NCI-H2107 treated with DMSO at 0.1 percent for 48 hours (cell line): ENCODE measurements around the gene DSCAM.

Experiments used
- DNase-seq: peaks from one replicate; lab custom pipeline; 2025; ENCODE audit not compliant: unreplicated experiment; lab: John Stamatoyannopoulos, UW

Gene DSCAM

DNA sequence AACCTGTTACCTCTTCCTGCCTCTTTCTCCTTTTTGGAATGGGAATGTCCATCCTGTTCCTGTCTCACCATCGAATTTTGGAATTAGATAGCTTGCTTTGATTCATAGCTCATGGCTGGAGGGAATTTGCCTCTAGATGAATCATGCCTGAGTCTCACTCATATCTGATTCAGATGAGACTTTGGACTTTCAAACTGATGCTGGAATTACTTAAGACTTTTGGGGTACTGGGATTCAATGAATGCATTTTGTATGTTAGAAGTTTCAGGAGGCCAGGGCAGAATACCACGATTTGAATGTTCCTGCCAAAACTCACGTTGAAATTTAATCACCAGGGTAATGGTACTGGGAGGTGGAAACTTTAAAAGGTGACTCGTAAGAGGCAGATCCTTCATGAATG, 132.4 kb downstream of the DSCAM start:
- no peak for DNase-seq

GRCh38 chr21:40707656-40708244, 139.2 kb downstream of the DSCAM start:
- DNase-seq: no peak

GRCh38 chr21:40706806-40707655, 139.9 kb downstream of the DSCAM start:
- no peak for DNase-seq

- DNase-seq: no peak
Observed at GRCh38 chr21:40706176-40706575, 140.8 kb downstream of the DSCAM start.

GRCh38 chr21:40704141-40704540, 142.8 kb downstream of the DSCAM start:
- no peak for DNase-seq

- DNase-seq: no peak
Observed at GRCh38 chr21:40699366-40699765, 147.6 kb downstream of the DSCAM start.

DNA sequence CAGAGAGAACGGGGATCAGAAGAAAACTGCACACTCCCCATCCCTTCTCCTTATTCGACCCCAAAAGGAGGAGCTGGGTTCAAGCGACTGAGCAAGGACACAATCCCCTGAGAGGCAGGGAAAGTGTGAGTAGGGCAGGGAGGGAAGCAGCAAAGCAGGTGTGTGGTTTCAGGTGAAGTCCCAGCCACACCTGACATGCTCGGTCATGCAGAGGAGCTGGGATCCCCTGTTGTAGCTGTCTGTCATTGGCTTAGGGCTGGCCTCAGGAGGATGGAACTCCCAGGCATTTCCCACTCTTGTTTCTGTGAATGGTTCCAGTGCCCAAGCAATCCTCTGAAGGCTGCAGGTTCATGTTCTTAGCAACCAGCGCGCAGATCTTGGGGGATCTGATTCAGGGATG, 150.7 kb downstream of the DSCAM start:
- peak; percentile 23 for DNase-seq

- DNase-seq: no peak
Observed at GRCh38 chr21:40689840-40690360, 157.1 kb downstream of the DSCAM start.

DNA sequence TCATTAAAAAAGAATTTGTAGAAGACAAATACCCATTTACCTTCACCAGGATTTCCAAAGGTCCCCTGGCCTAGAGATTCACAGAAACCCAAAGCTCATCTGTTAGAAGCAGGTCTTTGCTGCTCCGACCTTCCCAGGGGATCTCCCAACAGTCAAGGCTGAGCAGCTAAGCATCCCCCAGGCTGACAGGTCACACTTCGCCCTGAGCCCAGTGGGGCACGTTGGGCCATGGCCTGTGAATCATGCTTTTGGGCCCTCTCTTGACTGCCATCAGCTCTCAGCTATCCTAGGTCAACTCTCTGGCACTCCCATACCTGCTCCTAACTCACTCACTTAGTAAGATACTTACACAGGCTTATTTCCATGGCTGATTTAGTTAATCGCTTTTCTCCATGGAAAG, 157.7 kb downstream of the DSCAM start:
- DNase-seq: no peak

DNA sequence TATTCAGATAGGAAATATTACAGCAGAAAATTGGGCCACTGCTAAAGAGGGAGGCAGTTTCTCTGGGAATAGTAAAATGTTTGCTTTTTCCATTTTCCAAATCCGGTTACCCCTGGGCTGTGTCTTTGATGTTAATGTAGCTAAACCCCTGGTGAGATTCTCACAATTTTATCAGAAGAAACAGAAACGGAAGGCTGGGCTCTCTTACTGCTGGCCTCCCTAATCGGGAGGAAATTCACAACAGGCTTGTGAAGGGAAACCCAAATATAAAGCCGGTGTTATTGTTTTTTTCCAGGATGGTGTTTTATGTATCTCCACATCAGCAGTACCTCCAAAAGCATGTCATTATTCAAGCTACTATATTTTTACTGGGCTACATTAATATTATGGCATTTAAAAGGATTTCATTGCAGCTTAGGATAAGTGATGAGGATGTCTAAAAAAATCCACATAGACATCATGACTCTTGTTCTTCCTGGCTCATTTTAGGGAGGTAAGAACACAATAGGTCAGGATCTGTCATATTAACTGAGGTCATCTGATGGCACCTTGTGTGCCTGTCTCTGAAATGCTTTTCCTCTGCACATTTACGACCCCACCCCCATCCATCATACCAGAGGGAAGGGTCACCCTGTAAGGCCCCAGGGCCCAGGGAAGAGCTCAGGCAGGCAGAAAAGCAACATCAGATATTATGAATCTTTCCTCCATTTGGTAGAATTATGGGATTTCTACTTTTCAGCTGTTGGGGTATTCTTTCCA, 158.7 kb downstream of the DSCAM start:
- no peak for DNase-seq

DNA sequence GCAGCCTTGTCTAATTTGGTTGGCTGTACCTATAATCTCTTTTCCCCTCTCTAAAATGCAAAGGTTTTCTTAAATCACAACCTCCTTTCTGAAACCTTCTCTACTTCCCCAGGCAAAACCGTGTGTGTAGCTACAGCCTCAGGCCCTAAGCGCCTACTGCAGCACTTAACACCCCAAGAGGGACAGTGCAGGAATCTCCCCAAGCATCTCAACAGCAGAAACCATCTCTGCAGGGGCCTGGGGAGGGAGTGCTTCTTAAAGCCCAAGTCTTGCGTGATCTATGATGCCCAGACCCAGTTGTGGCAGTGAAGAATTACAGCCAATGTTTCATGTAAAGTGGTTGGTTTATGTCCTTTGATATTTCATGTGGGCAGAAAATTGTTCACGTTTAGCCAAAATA, 159.3 kb downstream of the DSCAM start:
- no peak for DNase-seq

DNA sequence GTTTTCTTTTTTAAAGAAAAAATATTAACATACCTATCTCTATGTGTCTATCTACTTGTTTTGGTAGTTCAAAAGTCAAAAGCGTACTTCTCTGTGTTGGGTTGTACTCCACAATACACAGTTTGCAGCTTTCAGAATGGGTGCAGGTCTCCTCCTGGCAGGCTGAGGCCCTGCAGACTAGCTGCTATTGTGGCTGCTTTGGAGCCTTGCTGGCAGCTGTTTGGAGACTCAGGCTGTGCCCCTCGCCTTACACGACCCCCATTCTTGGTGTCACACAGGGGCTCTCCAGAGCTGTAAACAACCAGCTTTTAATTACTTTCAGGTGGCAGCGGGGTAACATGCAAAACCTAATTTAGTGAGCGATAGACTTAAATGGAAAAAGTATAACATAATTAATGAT, 160.4 kb downstream of the DSCAM start:
- DNase-seq: no peak

DNA sequence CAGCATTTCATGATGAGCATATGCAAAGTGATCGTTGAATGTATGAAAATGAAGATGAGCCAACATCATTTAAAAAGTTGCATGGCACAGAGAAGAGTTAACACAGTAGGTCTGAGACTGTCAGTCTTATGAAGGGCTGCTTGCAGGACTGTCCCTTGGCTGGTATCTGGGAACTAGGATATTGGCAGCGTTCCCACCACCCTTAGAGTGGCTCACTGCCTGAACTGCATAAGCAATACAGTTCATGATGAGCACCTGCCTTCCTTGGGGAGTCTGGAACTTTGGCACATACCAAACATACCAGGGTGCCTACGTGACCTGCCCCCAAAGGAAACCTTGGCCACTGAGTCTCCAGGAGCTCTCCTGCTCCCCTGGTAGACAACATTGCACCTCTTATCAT, 161.8 kb downstream of the DSCAM start:
- no peak for DNase-seq

DNA sequence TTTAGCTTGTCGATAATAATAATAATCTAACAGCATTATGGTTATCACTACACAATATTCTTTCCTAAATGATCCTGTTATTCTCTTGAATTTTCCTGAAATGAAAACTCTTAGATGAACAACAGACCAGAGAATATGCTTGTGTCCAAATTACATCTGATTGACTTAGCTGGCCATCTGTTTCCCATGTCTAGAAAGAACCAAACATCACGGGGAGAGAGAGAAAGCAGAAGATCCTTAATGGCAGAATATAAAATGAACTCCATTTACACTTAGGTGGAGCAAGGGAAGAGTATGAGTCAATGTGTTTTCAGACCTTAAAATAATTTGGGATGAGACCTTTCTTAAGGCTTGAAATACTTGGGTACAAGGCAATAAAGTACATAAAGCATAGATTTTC, 162.2 kb downstream of the DSCAM start:
- no peak for DNase-seq

DNA sequence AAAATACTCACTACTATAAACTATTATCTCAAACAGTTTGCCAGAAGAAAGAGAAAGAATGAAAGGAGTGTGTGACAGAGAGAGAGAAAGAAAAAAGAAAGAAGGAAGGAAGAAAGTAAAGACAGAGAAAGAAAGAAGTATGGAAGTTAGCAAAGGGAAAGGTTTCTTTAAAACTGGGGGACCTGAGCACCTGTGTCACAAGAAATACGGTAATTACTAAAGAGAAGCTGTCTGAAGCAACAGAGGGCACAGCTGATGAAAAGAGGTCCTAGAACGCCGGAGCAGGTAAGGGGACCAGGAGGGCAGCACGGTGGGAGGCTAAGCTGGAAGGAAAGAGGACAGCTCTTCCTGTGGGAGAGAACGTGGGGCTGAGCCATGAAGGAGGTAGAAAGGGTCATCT, 163.6 kb downstream of the DSCAM start:
- no peak for DNase-seq

GRCh38 chr21:40681164-40681859, 165.6 kb downstream of the DSCAM start:
- peak; percentile 39 for DNase-seq

- peak; percentile 82 for DNase-seq
Observed at GRCh38 chr21:40680311-40680710, 166.6 kb downstream of the DSCAM start.

GRCh38 chr21:40678681-40679284, 168.2 kb downstream of the DSCAM start:
- DNase-seq: peak; percentile 83

GRCh38 chr21:40675017-40675416, 171.9 kb downstream of the DSCAM start:
- DNase-seq: no peak

DNA sequence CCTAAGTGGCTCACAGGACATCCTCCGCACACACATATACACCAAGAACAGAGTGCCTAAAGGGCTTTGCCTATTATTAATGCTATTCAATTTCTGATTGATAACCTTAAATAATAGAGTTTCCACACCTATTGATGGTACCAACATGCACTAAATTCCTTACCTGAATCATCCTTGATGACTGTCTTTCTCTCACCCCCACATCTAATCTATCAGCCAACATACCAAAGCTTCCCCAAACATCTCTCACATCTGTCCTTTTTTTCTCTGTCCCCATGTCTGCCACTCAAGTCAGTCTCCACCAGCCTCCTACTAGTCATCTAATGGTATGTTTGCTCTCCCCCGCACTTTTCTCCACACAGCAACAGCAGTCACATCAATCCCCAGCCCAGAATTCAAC, 174.4 kb downstream of the DSCAM start:
- DNase-seq: no peak

DNA sequence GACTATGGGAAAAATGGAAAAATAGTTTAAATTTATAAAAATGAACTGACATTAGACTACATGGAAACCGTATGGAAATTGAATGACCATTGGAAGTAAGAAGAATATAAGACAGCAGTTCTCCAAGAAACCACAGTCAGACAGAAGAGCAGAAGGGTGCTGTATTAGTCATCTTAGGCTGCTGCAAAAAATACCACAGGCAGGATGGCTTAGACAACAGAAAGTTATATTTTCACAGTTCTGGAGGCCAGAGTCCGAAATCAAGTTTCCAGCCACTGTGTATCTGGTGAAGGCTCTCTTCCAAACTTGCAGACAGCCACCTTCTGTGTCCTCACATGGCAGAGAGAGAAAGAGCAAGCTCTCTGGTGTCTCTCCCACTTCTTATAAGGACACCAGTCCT, 175.2 kb downstream of the DSCAM start:
- DNase-seq: no peak
